ENCODE data around the gene MYH16. TPM values are rescaled to one million over a fixed set of nuclear protein-coding genes. Genes with fewer than 3 reads are reported as not detected.

Gene MYH16
- total RNA-seq, 1 donor: not detected

- no peak for DNase-seq (ENCODE audit: low read depth)
- no peak for TF ChIP-seq CTCF (IDR thresholded peaks at IDR 0.05; ENCODE audit: insufficient read depth, low read depth, low read length)
- H3K4me3 ChIP-seq (ENCODE audit: low read depth, low read length): no peak overlapping the region
Measured at GRCh38 chr7:99252166-99252895, 20.3 kb upstream of the MYH16 start.

- TF ChIP-seq CTCF (IDR thresholded peaks at IDR 0.05; ENCODE audit: insufficient read depth, low read depth, low read length): no peak
- no peak overlapping the region for H3K4me3 ChIP-seq (ENCODE audit: low read depth, low read length)
- DNase-seq (ENCODE audit: low read depth): no peak
Measured at GRCh38 chr7:99253369-99253768, 19.3 kb upstream of the MYH16 start.

- H3K4me3 ChIP-seq (ENCODE audit: low read depth, low read length): no peak overlapping the region
- no peak for TF ChIP-seq CTCF (IDR thresholded peaks at IDR 0.05; ENCODE audit: insufficient read depth, low read depth, low read length)
- DNase-seq (ENCODE audit: low read depth): no peak
Measured at GRCh38 chr7:99254390-99254789, 18.2 kb upstream of the MYH16 start.

- DNase-seq (ENCODE audit: low read depth): no peak
- no peak overlapping the region for H3K4me3 ChIP-seq (ENCODE audit: low read depth, low read length)
- TF ChIP-seq CTCF (IDR thresholded peaks at IDR 0.05; ENCODE audit: insufficient read depth, low read depth, low read length): no peak
Measured at GRCh38 chr7:99255463-99255862, 17.2 kb upstream of the MYH16 start.

GRCh38 chr7:99257065-99257464 is 15.6 kb upstream of the MYH16 start:
- H3K4me3 ChIP-seq (ENCODE audit: low read depth, low read length): no peak overlapping the region
- DNase-seq (ENCODE audit: low read depth): no peak
- no peak for TF ChIP-seq CTCF (IDR thresholded peaks at IDR 0.05; ENCODE audit: insufficient read depth, low read depth, low read length)

- H3K4me3 ChIP-seq (ENCODE audit: low read depth, low read length): no peak overlapping the region
- no peak for DNase-seq (ENCODE audit: low read depth)
- TF ChIP-seq CTCF (IDR thresholded peaks at IDR 0.05; ENCODE audit: insufficient read depth, low read depth, low read length): no peak
Measured at GRCh38 chr7:99257675-99258074, 15.0 kb upstream of the MYH16 start.

GRCh38 chr7:99258501-99258900 is 14.1 kb upstream of the MYH16 start:
- DNase-seq (ENCODE audit: low read depth): peak; percentile 9

More at GRCh38 chr7:99258501-99258900, 14.1 kb upstream of the MYH16 start:
- TF ChIP-seq CTCF (IDR thresholded peaks at IDR 0.05; ENCODE audit: insufficient read depth, low read depth, low read length): no peak
- H3K4me3 ChIP-seq (ENCODE audit: low read depth, low read length): no peak overlapping the region
